Thoracic aorta (tissue), 2 donors: ENCODE results near the gene ANXA8. TPM values are rescaled to one million over a fixed set of nuclear protein-coding genes. Genes with fewer than 3 reads are reported as not detected.
"Not testable (repeated sequence)": the region's sequence is repeated elsewhere in the genome, so short reads cannot be mapped to it uniquely, and the experiment has no call there.

Experiments used
- ATAC-seq: fragments of 150-250 bp; one replicate; pipeline ENCODE4 v1.8.0; 2017; ENCODE audit warnings: low read depth; ENCODE audit not compliant: insufficient number of reproducible peaks, low FRiP score
- DNase-seq: peaks from one replicate; pipeline ENCODE4 v3.0.0-alpha.2; 2020; ENCODE audit warnings: low spot score
- H3K27ac ChIP-seq, 2 donors: fragments of 200-600 bp; sonication (generic); 1 replicate in 1 of 2; 2 replicates in 1 of 2; pipeline ENCODE4 v1.5.1; 2016; ENCODE audit warnings: mild to moderate bottlenecking in 2 of 2, moderate library complexity in 2 of 2
- H3K27me3 ChIP-seq: fragments of 200-600 bp; sonication (generic); replicated peaks from 2 replicates; pipeline ENCODE4 v1.6.0; 2016; ENCODE audit warnings: mild to moderate bottlenecking; ENCODE audit not compliant: insufficient read depth
- H3K36me3 ChIP-seq: fragments of 200-600 bp; sonication (generic); one replicate; pipeline ENCODE4 v1.5.1; 2016
- H3K4me1 ChIP-seq, 2 donors: fragments of 200-600 bp; sonication (generic); 1 replicate in 1 of 2; 2 replicates in 1 of 2; pipeline versions ENCODE4 v1.5.1 to v1.6.0; 2016; ENCODE audit warnings: low read depth in 2 of 2, mild to moderate bottlenecking in 1 of 2; ENCODE audit not compliant: control insufficient read depth in 1 of 2
- H3K4me3 ChIP-seq: fragments of 200-600 bp; sonication (generic); 2 replicates; pipeline ENCODE4 v1.5.1; 2016; ENCODE audit warnings: mild to moderate bottlenecking
- H3K9me3 ChIP-seq: fragments of 200-600 bp; sonication (generic); 2 replicates; pipeline ENCODE4 v1.5.1; 2016
- total RNA-seq, 2 donors: library from RNA; depleted of rRNA; stranded (reverse); fragments of >200 nt; gene quantifications; one replicate each; pipeline versions ENCODE4 v1.1.0 to v1.2.3, GENCODE V29; 2016
- TF ChIP-seq, protein P1 (sequence below): fragments of 200-600 bp; sonication (generic); IDR thresholded peaks from one replicate; pipeline ENCODE4 v1.5.1; 2019; ENCODE audit warnings: antibody characterized with exemption

ANXA8 gene
- total RNA-seq, 2 donors from 2014 or later, result not detected

DNA sequence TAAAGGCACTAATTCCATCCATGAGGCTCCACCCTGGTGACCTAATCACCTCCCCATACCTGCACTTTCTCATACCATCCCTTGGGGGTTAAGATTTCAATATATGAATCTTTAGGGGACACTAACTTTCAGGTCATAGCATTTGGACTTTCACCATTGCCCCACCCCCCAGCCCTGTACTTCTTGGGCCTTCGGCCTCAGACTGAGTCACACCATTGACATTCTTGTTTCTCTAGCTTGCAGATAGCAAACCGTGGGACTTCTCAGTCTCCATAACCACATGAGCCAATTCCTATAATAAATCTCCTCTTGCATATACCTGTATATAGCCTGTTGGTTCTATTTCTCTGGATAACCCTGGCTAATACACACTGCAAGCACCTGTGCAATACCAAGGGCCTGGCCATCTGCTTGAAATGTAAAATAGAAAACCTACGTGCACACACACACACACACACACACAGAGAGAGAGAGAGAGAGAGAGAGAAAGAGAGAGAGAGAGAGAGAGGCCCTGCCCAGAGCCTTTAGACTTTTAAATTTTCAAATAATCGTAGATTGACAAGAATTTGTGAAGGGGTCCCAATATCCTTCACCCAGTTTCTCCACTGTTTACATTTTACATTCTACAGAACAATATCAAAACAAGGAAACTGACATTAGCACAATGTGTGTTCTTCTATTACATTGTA is 25.3 kb downstream of the ANXA8 start:
- no peaks in the 10 kb centered on the region for H3K4me1 ChIP-seq
- no peak overlapping the region for H3K4me3 ChIP-seq
- no peaks in the 10 kb centered on the region for H3K27me3 ChIP-seq
- TF ChIP-seq, protein P1, sequence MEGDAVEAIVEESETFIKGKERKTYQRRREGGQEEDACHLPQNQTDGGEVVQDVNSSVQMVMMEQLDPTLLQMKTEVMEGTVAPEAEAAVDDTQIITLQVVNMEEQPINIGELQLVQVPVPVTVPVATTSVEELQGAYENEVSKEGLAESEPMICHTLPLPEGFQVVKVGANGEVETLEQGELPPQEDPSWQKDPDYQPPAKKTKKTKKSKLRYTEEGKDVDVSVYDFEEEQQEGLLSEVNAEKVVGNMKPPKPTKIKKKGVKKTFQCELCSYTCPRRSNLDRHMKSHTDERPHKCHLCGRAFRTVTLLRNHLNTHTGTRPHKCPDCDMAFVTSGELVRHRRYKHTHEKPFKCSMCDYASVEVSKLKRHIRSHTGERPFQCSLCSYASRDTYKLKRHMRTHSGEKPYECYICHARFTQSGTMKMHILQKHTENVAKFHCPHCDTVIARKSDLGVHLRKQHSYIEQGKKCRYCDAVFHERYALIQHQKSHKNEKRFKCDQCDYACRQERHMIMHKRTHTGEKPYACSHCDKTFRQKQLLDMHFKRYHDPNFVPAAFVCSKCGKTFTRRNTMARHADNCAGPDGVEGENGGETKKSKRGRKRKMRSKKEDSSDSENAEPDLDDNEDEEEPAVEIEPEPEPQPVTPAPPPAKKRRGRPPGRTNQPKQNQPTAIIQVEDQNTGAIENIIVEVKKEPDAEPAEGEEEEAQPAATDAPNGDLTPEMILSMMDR, result no peak
- H3K36me3 ChIP-seq, result no peaks in the 10 kb centered on the region
- H3K27ac ChIP-seq, result no peak overlapping the region
- DNase-seq (no peak), ATAC-seq (no peak)
- H3K9me3 ChIP-seq, result no peaks in the 10 kb centered on the region

DNA sequence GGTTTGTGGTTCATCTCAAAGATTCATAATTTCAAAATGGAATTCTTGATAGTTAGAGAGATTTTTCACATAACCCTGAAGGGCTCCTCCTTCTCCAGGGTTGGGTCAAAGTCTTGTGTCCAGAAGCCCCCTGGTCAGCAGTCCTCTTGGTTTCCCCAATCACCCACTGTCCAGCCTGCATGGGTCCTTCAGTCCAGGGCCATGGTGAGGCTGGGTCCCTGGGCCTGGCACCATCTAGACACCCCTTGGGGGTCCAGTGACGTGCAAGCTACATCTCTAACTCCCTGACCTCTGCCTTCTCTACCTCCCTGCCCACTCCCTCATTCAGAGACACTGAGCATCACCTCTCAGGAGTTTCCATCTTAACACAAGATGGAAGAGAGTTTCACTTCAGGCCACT is 26.1 kb downstream of the ANXA8 start:
- H3K4me1 ChIP-seq, result no peaks in the 10 kb centered on the region
- ATAC-seq, result no peak
- no peak overlapping the region for H3K4me3 ChIP-seq
- H3K9me3 ChIP-seq, result no peaks in the 10 kb centered on the region
- no peak for DNase-seq
- no peaks in the 10 kb centered on the region for H3K36me3 ChIP-seq
- H3K27me3 ChIP-seq, result no peaks in the 10 kb centered on the region
- TF ChIP-seq, protein P1, result no peak
- no peak overlapping the region for H3K27ac ChIP-seq

DNA sequence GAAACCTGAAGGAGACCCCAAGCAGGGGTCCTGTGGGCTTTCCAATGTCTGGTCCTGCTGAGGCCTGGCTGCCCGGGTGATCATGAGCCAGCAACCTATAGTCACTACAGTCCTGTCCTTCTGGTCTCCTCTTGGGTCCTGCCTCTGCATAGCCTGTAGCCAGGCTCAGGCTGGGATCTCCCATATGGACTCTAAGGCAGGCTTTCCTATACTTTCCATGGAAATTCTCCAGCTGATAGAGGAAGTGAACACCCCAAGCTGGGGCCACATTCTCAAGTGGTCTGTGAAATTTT is 26.4 kb downstream of the ANXA8 start:
- Histone ChIP-seq H3K27ac (no peak overlapping the region), H3K9me3 (no peaks in the 10 kb centered on the region), H3K4me3 (no peak overlapping the region), H3K4me1 (no peaks in the 10 kb centered on the region), H3K27me3 (no peaks in the 10 kb centered on the region), H3K36me3 (no peaks in the 10 kb centered on the region)
- TF ChIP-seq, protein P1, result no peak
- no peak for DNase-seq
- ATAC-seq, result no peak

DNA sequence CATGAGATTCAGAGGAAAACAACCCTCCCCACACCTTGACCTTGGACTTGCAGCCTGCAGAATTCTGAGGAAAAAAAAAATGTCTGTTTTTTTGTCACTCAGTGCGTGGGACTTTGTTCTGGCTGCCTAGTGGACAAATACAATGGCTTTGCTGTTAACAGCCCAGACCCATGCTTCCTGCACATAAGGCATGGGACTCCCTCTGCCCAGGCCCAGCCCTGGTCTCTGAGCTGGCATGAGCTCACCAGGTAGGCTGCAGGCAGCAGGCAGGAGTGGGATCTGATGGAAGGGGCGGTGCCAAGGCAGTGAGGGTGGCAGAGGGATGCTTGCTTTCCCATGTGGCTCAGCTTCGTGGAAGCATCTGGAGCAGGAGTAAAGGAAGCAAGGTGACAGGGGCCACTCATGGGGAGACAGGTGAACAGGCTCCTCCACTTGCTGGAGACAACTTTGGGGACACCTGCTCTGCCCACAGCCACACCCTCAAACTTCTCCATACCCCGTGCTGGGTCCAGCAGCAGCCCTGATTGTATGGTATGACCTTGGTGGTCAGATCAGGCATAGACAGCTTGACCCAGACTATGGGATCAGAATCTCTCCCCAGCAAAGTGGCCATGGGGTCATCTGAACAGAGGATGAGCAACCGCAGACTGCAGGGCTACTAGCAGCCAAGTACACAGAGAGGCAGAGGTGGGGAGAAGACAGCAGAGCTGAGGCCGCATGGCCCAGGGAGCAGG is 27.0 kb downstream of the ANXA8 start:
- Histone ChIP-seq H3K4me3 (no peak overlapping the region), H3K27me3 (no peaks in the 10 kb centered on the region), H3K9me3 (no peaks in the 10 kb centered on the region), H3K27ac (no peak overlapping the region), H3K36me3 (no peaks in the 10 kb centered on the region), H3K4me1 (no peaks in the 10 kb centered on the region)
- no peak for DNase-seq
- TF ChIP-seq, protein P1, result no peak
- ATAC-seq, result no peak

DNA sequence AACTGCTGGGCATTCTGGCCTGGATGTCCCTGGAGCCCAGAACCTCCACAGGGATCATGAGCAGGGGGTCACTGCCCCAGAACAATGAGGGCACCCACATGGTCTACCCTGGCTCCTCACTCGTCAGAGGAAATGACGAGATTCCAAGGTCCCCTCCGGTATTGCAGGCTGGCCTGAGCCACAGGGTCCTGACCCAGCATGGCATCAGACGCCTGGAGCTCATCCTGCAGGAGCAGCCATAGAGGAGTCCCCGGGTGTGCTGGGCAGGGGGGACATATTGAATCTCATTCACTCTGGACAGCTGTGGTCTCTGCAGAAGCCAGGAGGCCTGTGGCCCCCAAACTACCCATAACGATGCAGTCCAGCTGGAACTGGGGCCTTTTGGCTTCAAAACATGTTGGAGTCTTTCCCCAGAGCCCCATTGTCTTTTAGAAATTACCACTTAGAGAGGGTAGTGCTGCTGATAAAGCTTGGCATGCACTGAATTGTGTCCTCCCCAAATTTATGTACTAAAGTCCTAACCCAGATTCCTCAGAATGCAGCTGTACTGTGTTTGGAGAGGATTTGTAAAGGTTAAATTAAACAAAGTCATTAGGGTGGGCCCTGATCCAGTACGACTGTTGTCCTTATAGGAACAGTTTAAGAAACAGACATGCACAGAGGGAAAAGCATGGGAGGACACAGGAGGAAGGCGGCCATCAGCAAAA is 27.7 kb downstream of the ANXA8 start:
- no peak for DNase-seq
- Histone ChIP-seq H3K4me1 (no peaks in the 10 kb centered on the region), H3K4me3 (no peak overlapping the region), H3K27ac (no peak overlapping the region), H3K9me3 (no peaks in the 10 kb centered on the region), H3K27me3 (no peaks in the 10 kb centered on the region), H3K36me3 (no peaks in the 10 kb centered on the region)
- ATAC-seq, result no peak
- TF ChIP-seq, protein P1, result no peak

DNA sequence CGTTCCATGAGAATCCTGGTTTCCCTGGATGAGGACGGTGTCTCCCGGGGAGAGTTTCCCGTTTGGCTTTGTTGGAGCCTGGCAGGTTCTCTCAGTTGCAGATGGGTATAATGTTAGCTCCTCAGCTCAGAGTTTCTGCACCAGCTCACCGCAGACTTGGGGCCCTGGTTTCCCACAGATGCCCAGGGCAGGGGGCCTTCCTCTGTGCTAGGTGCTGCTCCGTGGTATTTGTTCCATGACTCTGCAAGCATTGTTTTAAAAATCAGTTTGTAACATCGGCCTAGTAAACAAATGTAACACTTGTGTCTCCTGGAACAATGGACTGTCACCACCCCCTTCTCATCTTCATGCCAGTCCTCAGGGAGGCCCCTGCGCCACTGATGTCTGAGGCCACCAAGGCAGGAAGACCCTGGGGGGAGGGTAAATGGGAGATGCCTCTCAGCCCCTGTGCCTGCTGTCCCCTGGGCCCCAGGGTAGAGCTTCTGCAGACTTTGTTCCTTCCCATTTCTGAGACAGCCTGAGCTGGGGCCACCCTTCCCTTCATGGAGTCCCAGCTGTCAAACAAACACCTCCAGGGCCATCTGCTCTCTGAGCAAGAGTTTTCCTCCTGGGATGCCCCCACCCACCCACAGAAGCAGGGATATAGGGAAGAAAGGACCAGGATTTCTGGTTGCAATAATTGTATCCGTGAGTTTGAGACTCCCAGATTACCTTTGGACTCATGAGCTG is 28.4 kb downstream of the ANXA8 start:
- H3K27me3 ChIP-seq, H3K4me3 ChIP-seq, H3K4me1 ChIP-seq, ATAC-seq, H3K36me3 ChIP-seq, DNase-seq, H3K27ac ChIP-seq, H3K9me3 ChIP-seq: not testable (repeated sequence)
